NCI-H748 (cell line): ENCODE data around the gene SYNJ2.

Source experiments
- DNase-seq: peaks from one replicate; lab custom pipeline; 2025; ENCODE audit not compliant: unreplicated experiment; lab: John Stamatoyannopoulos, UW

SYNJ2 gene

DNA sequence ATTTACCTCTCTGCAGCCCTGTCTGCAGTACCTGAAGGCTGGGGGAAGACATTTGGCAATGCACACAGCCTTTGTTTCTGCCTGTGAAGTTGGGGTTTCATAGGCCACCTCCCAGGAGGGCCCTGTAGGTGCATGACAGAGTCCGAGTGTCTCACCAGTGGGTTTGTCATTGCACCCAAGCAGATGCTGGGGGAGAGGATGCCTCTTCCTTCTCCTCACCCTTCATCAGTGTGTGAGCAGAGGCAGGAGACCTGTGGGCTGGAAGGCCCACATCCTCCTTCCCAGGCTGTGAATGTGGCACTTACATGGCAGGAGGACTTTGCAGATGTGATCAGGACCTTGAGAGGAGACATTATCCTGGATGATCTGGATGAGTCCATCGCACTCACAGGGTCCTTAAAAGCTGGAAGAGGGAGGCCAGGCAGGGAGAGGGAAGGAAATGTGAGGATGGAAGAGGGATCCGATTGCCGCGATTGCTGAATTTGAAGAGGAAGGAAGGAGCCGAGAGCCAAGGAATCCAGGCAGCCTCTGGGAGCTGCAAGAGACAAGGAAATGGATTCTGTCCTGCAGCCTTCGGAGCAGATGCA, 30.4 kb downstream of the SYNJ2 start:
- no peak for DNase-seq

DNA sequence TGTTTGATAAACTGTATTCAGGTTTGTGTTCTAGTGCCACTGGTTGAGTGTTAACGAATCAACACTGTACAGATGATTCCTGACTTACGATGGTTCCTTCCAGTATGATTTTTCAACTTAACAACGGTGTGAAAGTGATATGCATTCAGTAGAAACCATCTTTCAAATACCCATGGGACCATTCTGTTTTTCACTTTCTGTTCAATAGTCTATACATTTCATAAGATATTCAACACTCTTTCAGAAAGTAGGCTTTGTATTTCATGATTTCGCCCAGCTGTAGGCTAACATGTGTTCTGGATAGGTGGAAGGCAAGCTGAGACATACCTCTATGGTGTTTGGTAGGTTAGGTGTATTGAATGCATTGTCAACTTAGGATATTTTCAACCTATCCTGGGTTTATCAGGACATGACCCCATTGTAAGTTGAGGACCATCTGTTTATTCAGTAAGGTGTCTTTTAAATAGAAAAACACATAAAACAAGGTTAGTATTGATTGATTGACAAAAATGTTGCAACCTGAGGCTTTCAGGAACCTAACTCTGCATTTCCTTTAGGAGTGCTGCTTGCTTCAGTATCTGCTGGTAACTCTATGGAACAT, 32.3 kb downstream of the SYNJ2 start:
- no peak for DNase-seq

DNA sequence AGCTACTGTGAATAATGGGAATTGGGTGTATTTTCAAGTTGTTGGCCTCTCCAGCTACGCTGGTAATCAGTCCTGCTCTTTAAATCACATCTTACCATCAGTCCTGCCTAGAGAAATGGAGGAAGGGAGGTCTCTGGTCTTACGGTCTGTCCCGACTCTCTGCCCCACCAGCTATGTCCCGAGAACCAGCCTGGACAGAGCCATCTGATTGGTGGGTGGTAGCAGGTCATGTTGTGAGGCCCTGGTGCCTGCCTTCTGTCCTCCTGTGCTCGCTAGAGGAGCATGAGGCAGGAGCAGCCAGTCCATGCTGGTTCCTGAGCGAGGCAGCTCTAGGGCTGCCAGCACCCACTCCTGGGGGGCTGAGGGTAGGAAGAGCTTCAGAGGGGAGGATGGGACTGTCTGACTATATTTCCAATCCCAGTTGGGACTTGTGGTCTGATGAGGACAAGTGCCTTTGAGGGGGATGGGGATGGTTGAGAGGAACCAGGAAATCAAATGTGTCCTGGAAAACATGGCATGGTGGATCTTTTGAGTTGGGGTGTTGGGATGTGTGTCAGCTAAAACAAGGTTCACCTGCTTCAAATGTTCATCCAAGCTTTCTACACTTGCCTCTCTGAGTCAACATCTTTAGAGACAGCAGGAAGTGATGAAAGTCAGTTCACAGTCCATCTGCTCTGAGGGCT, 33.0 kb downstream of the SYNJ2 start:
- no peak for DNase-seq

DNA sequence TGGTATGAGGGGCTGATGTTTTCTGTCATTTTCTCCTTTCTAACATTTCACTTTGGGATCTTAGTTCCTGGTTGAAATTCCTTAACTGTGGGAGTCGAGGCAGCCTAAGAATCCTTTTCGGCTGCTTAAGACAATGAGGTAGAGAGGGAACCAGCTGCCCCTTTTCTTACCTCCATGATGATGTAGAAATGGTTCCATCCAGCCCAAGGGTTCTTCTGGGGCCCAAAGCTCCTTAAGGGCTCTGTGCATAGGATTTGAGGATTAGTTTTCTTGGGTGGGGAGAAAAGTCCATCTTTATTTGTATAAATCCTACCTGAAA, 33.5 kb downstream of the SYNJ2 start:
- DNase-seq, result no peak

DNA sequence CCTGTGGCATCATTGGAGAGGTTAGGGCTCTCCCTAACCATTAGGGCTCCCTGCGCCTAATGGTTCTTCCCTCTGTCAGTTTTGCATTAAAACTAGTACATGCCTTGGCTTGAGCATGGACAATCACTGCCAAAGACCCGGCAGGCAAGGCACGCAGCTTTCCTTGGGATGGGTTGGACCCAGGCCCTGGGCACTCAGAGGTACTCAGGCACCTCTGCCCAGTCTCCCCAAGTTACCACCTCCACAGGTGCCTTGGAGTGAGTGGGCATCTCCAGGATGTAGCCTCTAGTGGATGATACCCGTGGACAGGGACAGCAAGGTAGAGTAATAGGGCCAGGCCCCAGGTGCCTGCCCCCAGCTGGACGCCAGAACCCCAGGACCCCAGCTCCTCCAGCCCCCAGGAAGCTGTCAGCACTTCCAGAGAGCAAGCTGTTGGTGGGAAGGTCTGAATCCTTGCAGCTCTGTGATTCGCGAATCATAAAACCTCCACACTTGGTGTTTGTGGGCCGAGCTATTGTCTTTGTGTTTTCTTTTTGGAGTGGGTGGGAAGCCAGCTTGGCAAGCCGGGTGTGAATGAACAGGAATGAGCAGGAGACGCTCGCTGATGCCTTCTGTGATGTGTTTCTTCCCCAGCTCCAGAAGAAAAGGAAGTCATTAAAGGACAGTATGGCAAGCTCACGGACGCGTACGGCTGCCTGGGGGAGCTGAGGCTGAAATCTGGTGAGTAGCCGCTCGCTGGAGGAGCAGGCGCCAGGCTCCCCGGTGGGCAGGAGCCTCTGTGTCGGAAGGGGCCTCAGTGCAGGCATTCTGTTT, 35.1 kb downstream of the SYNJ2 start:
- no peak for DNase-seq

DNA sequence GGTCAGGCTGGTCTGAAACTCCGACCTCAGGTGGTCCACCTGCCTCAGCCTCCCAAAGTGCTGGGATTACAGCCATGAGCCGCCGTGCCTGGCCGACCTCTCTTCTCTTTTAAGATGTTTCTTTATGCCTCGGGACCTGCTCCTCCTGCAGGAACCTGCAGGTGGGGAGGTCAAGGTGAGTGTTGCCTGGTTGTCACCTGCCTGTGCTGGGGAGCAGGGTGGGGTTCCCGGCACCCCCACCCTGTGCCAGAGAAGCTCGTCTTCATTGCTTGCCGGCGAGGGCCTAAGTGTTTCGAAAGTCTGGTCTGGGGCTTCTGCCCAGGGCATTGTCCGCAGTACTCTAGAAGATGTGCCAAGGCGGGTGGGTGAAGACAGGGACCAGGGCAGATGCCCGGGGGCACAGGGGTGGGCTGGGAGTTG, 36.0 kb downstream of the SYNJ2 start:
- no peak for DNase-seq

DNA sequence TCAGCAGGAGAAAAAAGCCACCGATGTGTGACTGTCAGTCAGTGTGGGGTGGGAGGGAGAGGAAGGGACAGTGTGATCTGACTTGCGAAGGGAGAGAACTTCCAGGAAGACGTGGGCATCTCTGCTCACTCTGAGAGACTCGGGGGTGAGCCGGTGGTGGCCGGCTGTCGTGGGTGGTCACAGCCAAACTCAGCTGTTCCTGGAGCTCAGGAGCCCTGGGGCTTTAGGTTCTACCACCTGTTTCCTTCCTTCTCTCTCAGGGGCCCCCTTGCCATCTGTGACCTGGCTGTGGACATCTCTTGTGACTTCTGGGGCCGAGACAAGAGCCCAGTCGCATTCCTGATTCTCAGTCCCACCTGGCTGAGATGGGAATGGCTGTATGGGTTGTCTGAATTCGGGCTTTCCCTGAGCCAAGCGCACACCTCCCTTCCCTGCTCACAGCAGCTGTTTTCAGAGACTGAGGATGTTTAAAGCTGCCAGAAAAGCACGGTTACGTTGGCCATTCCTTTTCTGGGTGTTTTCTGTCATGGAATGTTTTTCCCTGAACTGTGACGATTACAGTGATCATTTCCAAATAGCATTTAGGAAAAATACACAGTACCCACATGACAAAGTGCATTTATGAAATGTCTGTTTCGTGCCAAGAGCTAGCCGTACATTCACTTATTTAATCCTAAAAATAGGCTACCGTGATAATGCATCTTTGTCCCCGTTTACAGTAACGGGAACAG, 36.5 kb downstream of the SYNJ2 start:
- DNase-seq, result no peak

DNA sequence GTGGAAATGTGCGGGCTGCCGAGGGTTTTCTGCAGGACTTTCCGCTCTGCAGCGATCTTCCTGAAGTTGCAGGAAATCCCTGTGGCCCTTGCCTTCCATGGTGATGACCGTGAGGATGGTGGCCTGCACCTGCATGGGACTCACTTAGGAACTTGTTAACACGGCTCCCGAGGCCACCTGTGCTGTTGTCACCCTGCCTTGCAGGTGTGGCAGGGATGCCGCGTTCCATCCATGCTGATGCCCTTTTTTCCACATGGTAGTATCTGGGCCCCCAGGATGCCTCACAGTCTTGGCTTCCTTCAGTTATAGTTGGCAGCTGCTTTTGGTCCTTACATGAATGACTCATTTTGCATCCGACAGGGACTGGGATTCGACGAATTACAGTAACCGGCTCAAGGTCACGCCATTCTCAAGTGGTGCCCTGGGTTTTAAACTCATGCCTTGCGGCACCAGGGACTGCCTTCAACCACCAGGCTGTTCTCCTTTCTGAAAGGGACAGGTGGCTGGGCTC, 37.2 kb downstream of the SYNJ2 start:
- no peak for DNase-seq

DNA sequence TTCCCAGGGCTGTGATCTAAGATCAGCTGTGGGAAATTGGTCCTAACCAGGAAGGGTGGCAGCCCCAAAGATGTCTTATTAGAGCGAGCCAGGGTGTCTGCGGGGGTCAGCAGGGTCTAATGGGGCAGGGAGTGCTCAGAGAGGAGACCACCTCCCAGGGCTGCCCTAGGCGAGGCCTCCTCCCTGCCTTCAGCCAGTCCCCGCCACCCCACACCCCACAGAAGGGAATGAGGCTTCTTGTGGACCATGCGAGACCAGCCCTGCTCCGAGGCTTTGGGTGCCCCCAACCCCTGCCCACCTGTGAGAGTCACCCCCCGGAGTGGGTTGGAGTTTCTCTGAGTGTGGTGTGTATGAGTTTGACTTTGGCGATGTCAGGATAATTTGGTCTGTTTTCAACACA, 37.8 kb downstream of the SYNJ2 start:
- no peak for DNase-seq

DNA sequence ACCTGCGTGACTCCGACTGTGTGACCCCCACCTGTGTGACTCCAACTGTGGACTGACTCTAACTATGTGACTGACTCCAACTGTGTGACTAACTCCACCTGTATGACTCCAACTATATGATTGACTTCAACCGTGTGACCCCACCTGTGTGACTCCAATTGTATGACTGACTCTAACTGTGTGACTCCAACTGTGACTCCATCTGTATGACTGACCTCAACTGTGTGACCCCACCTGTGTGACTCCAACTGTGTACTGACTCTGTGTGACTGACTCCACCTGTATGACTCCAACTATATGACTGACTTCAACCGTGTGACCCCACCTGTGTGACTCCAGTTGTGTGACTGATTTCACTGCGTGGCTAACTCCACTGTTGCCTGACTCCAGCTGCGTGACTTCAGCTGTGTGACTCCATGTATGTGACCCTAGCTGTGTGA, 38.6 kb downstream of the SYNJ2 start:
- DNase-seq, result no peak

DNA sequence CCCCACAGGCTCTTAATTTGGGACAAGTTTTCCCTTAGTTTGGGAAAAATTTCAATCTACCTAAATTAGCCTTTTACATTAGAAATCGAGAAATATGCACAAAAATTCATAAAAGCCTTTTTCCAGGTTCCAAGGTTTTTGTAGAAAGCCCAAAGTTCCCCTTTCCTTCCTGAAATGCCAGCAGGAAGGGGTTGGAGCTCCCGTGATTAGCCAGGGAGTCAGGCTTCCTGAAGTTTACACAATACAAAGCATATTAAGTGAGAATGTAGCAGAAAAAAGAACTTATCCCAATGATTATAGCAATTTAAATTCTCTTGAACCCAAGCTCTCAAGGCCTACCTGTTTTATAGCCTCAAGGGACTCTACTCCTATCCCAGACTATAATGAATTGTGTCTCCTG, 39.1 kb downstream of the SYNJ2 start:
- no peak for DNase-seq

DNA sequence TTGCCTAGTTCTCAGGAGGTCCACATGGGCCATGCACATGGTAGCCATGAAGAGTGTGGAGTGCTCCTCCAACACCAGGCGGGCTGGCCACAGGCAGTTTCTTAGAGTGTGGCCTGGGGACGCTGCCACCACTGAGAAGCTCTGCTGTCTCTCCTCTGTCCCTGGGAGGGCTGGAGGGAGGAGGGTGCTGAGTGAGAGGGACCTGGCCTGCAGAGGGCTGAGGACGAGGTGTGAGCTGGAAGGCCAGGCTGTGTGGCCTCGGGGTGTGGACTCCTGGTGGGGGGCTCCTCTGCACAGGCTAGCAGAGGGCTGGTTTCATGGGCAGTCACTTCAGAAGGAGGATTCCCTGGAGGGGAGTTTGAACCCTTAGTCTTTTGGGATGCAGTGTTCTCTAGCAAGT, 39.7 kb downstream of the SYNJ2 start:
- no peak for DNase-seq

DNA sequence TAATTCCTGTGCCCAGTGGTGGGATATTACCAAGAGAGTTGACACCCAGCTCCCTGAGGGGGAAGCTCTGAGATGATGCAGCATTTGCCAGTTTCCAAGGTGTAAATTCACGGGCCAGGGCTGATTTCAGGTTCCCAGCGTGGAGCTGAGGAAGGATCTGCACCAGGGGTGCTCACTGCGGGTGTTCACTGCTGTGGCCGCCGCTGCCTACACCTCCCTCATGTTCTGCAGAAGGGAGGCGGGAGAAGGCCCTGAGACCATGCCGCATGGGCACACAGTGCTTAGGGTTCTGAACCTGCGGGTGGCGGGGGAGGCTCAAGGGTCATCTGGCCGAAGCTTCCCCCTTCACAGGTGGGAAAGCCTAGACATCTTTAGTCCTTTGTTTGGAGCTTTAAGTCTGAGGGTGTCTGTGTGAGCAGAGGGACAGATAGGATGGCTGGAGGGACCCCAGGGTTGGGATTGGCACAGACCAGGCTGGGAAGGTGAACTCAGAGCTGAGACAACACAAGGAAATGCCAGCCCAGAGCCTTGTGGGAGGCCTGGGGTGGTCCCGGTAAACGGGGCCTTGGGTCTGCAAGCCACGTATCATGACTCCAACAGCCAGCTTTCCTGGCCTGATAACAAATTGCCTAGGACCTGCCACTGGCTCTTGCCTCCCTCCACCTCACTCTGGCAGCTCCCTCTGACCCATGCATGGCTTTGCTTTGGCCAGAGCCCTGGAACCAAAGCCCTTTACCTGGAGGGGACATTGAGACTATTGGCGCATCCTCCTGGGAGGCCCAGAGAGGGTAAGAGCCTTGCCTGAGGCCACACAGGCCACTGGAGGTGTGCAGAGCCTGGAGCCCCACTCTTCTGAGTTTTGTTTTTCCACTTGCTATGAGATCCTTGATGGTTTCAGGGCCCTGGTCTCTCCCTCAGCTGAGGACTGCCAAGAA, 40.4 kb downstream of the SYNJ2 start:
- DNase-seq, result no peak

DNA sequence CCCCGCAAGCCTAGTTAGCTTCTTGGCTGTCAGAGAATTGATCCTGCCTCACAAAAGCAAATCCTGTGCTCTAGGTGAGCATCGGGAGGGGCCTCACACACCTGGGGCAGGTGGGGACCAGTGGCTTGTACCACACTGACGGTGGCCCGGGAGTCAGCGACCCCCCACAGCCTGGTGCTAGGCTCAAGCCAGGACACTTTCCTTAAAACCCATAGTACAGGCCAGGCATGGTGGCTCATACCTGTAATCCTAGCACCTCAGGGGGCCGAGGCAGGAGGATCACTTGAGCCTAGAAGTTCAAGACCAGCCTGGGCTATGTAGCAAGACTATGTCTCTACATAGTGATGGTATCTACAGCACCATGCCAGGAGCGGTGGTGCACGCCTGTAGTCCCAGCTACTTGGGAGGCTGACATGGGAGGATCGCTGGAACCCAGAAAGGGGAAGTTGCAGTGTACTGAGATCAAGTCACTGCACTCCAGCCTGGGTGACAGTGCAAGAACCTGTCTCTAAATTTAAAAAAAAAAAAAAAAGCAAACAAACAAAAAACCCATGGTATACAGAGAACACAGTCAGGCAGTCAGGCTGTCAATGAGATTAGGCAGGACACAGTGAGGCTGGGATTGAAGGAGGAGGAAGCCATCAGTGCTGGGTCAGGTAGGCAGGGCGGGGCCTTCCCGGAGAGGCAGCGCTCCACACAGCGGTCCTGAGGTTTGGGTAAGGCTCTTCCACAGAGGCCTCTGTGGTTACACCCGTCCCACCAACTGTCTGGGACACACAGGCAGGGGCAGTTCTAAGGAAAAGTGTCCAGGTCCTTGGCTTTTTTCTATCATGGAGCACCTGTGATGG, 41.3 kb downstream of the SYNJ2 start:
- DNase-seq, result no peak

DNA sequence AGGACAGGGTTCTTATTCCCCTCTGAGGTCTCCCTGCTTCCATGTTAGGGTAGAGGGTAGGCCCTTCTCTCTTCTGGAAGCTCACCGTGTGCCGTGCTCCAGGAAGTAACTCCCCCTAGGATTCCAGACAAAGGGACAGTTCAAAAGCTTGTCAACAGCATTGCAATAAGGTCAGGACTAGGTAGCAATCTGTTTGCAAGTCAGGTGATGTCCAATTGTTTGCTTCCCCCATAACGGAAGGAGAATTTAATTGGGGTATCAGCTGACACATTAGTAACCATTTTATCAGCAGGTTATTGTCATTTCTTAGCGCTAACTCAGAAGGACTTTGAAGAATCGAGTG, 41.9 kb downstream of the SYNJ2 start:
- DNase-seq, result peak; percentile 76

DNA sequence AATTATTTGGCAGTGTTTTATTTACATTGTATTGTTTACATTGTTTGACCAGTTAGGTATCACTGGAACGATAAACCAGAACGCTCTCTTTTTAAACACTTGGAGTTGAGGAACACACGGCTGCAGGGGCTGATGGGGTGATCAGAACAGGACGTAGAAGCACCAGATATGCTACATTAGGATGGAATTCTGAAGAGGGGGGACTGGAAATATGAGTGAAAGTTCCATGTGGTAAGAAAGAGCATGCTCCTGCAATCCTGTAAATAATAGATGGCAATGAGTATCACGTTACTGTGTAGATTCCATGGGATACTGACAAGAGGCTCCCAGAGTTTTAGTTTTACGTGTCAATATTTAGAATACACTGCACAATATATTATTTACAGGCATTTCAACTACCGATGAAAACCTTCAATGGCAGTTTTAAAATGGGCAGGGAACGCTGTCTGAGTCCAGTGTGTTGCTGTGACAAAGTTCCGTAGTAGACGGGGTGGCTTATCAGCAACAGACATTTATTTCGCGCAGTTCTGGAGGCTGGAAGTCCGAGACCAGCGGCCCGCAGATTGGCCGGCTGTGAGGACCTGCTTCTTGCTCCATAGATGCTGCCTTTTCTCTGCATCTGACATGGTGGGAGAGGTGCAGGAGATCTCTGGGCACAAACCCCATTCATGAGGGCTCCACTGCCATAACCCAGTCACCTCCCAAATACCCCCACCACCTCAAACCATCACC, 43.1 kb downstream of the SYNJ2 start:
- no peak for DNase-seq

DNA sequence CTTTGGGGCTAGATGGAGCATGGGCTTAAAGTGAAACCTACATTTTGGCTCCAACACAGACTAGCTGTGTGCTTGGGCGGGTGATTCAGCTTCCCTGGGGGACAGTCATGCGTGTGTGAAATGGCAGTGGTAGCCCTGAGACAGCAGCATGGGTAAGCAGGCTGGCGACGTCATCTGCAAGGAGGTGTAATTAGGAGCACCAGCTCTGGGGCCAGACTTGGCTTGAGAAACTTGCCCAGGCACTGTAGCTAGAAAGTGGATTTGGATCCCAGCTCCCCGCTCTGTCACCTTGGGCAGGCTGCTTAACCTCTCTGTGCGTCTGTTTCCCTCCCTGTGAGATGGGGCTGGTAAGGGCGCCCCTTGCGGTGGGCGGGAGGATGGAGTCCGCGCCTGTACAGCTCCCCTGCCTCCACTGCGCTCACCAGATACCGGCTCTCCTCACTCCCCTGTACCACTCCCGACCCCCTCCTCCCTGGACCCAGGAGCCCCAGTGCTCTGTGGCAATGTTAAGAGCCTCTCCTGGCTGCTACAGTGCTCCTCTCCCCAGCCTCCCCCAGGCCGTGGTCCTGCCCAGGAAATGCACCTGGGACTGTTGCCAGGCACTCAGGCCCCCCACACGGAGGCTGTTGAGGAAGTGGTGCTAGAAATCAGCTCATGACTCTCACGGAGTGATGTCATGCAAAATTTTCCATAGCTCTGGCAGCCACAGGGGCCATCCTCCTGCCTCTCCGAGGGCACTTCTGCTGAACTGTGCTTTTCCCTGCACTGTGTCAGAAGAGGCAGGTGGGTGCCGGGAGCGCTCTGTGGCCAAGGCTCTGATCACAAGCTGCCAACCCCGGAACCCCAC, 44.6 kb downstream of the SYNJ2 start:
- DNase-seq, result peak; percentile 70
